ENCODE results near the gene TELO2.
"Not testable (repeated sequence)": the region's sequence is repeated elsewhere in the genome, so short reads cannot be mapped to it uniquely, and the experiment has no call there.

Gene TELO2

GRCh38 chr16:1464196-1464893 lies 28.8 kb upstream of the TELO2 start:
- no peak for TF ChIP-seq CTCF (conservative IDR thresholded peaks at IDR 0.05; ENCODE audit: low read length)
- no peak overlapping the region for H3K4me3 ChIP-seq (ENCODE audit: low read length)
- no peak for DNase-seq (ENCODE audit: low read depth)

GRCh38 chr16:1464894-1465566 lies 28.1 kb upstream of the TELO2 start:
- H3K4me3 ChIP-seq (ENCODE audit: low read length): no peak overlapping the region
- no peak for TF ChIP-seq CTCF (conservative IDR thresholded peaks at IDR 0.05; ENCODE audit: low read length)
- no peak for DNase-seq (ENCODE audit: low read depth)

GRCh38 chr16:1465567-1465915 lies 27.6 kb upstream of the TELO2 start:
- no peak for DNase-seq (ENCODE audit: low read depth)
- no peak overlapping the region for H3K4me3 ChIP-seq (ENCODE audit: low read length)
- TF ChIP-seq CTCF (conservative IDR thresholded peaks at IDR 0.05; ENCODE audit: low read length): no peak

- no peak overlapping the region for H3K4me3 ChIP-seq (ENCODE audit: low read length)
- TF ChIP-seq CTCF (conservative IDR thresholded peaks at IDR 0.05; ENCODE audit: low read length): no peak
- DNase-seq (ENCODE audit: low read depth): no peak
Measured at GRCh38 chr16:1466054-1466453, 27.1 kb upstream of the TELO2 start.

GRCh38 chr16:1466968-1467521 lies 26.1 kb upstream of the TELO2 start:
- H3K4me3 ChIP-seq (ENCODE audit: low read length): no peak overlapping the region
- no peak for TF ChIP-seq CTCF (conservative IDR thresholded peaks at IDR 0.05; ENCODE audit: low read length)
- no peak for DNase-seq (ENCODE audit: low read depth)

GRCh38 chr16:1468426-1468810 lies 24.7 kb upstream of the TELO2 start:
- no peak for TF ChIP-seq CTCF (conservative IDR thresholded peaks at IDR 0.05; ENCODE audit: low read length)
- H3K4me3 ChIP-seq (ENCODE audit: low read length): no peak overlapping the region
- DNase-seq (ENCODE audit: low read depth): no peak

GRCh38 chr16:1469141-1469540 lies 24.0 kb upstream of the TELO2 start:
- DNase-seq (ENCODE audit: low read depth); H3K4me3 ChIP-seq (ENCODE audit: low read length): not testable (repeated sequence)
